CD4-positive, alpha-beta T cell treated with Interleukin-1 beta for 1 hour (primary cell): ENCODE results near the gene GPC1.
"Not testable (repeated sequence)": the region's sequence is repeated elsewhere in the genome, so short reads cannot be mapped to it uniquely, and the experiment has no call there.

Source experiments
- DNase-seq, 2 donors: peaks; one replicate each; pipeline ENCODE4 v3.0.0-alpha.2; 2020 to 2022

GPC1 gene, protein sequence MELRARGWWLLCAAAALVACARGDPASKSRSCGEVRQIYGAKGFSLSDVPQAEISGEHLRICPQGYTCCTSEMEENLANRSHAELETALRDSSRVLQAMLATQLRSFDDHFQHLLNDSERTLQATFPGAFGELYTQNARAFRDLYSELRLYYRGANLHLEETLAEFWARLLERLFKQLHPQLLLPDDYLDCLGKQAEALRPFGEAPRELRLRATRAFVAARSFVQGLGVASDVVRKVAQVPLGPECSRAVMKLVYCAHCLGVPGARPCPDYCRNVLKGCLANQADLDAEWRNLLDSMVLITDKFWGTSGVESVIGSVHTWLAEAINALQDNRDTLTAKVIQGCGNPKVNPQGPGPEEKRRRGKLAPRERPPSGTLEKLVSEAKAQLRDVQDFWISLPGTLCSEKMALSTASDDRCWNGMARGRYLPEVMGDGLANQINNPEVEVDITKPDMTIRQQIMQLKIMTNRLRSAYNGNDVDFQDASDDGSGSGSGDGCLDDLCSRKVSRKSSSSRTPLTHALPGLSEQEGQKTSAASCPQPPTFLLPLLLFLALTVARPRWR

DNA sequence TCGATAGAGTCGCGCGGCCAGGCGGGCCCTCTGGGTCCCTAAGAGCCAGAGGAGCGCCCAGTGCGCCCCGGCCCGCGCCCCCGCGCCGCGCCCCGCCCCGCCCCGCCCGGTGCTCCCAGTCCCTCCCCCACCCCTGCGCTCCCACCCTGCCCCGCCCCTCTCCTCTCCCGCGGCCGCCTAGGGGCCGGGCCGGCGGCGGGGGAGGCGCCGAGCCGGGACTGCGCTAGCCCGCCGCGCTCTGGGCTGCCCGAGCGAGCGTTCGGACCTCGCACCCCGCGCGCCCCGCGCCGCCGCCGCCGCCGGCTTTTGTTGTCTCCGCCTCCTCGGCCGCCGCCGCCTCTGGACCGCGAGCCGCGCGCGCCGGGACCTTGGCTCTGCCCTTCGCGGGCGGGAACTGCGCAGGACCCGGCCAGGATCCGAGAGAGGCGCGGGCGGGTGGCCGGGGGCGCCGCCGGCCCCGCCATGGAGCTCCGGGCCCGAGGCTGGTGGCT, at the start of gene GPC1:
TSS of gene GPC1 (plus strand) at position 207 of the 491 bp plus-strand sequence. CDS start at position 463, 256 bp downstream.
- peak; percentile 63 to 64 for DNase-seq

- no peak for DNase-seq
Observed at GRCh38 chr2:240386326-240386725, 49.1 kb upstream of the GPC1 start.

DNA sequence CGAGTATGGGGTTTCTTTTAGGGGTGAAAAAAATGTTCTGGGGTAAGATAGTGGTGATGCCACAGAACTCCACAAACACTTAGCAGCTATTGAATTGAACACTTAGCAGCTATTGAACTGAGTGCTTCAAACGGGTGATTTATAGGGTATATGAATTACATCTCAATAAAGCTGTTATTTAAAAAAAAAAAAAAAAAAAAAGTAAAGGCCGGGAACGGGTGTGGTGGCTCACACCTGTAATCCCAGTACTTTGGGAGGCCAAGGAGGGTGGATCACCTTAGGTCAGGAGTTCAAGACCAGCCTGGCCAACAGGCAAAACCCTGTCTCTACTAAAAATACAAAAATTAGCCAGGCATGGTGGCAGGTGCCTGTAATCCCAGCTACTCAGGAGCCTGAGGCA, 48.7 kb upstream of the GPC1 start:
- not testable (repeated sequence) for DNase-seq

DNA sequence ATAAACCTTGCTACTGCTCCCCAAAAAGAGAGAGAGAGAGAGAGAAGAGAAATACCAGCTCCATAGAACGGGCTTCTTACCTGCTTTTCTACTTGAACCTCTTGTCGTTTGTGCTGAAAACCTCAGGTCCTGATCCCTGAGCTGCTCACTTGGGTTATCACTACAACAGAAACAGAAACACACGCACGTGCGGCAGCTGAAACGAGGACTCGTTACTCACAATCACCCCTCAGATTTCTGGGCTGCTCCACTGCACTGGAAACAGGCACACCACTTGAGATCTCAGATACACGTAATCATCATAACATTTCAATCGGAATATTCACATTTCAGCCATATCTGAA, 48.2 kb upstream of the GPC1 start:
- DNase-seq = no peak

GRCh38 chr2:240387669-240388358, 47.6 kb upstream of the GPC1 start:
- no peak for DNase-seq

DNA sequence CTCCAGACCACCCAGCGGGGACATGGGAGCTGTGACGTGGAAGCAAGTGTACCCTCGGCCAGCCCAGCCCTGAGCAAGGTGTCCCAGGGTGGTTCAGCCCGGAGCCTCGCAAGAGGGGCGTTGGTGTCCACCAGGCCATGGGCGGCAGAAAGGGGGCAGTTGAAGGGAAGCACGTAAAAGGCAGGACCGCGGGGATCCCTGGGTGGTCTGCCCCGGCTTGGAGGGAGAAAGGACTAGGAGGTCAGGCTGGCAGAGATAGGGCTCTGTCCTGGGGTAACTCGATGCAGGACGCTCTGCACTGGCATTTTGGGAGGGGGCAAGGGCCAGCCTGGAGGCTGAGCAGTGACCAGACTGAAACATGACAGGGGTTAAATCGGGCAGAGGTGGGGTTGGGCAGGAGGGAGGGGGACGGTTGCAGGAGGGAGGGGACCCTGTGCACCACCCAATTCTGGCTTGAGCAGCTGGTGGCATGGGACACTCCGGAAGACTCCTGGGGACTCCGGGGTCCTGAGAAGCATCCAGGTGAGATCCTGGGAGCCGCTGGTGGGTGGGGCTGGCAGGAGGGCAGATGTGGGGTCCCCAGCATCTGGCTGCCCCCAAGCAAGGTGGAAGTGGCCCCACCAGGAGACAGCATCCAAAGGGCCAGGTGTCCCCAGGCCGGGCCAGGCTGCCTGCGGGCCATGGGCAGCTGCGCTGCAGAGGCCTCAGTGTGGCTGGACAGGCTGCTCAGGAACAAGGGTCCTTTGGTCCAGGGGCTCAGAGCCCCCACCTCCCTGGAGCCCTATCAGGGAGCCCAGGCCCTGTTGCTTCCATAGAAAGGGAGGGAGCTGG, 46.8 kb upstream of the GPC1 start:
- no peak for DNase-seq

DNA sequence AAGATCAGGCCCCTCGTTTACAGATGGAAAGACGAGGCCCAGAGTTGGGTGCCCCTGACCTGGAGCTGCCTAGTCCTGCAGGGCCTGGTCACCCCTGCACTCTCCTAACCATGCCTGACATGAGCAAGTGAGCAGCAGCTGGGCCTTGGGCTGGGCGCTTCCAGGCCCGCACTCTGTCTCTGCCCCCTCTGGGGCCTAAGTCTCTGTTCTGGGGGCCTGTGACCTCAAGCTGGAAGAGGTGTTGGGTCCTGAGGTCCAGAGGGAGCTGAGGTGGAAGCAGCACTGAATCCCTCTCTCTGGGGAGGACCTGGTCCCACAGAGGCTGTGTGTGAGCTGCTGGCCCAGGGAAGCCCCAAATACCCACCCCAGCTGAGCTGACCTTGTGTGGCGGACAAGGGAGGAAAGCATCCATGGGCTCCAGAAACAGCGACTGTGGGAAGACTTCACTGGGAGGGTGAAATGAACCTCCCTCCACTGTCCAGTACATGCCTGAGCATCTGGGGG, 46.1 kb upstream of the GPC1 start:
- no peak for DNase-seq

DNA sequence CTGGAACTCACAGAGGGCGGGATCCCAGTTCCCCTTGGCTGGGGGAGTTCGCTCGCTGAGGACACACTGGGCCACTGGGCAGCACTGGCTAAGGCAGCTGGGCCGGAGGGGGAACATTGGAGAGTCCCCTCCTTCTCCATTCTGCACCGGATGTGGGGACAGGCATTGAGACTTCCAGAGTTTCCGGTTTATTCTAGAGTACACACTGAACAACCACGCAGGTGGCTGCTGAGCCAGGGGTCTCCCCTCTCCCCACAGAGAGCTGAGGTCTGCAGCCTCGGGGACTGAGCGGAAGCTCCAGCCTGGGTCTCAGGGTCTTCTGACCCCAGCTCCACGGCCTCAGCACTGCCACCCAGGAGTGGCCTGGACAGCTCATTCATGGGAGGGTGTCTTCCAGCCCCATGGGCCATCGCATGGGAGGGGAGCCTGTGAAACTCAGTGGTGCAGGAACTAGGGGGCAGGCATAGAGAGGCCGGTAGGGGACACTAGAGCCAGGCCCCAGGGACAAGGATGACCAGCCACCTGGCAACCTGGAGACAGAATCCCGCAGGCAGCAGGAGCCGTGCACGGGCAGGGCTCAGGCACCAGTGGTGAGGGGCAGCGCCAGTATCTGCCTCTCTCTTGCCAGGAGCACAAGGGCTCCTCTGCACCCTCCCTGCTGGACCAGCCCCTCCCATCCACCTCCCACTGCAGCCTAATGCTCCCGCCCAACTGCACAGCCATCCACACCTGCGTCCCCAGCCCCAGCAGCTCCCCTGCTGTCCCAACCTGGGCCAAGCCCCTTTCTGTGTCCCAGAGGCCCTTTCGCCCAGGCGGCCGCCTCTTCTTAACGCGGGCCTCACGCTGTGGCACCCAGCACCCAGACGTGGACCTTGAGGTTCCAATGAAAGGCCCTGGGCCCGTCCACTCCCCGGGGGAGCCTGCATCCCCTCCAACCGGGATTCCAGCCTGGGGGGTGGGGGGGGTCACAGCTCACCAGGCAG, 45.1 kb upstream of the GPC1 start:
- no peak for DNase-seq

DNA sequence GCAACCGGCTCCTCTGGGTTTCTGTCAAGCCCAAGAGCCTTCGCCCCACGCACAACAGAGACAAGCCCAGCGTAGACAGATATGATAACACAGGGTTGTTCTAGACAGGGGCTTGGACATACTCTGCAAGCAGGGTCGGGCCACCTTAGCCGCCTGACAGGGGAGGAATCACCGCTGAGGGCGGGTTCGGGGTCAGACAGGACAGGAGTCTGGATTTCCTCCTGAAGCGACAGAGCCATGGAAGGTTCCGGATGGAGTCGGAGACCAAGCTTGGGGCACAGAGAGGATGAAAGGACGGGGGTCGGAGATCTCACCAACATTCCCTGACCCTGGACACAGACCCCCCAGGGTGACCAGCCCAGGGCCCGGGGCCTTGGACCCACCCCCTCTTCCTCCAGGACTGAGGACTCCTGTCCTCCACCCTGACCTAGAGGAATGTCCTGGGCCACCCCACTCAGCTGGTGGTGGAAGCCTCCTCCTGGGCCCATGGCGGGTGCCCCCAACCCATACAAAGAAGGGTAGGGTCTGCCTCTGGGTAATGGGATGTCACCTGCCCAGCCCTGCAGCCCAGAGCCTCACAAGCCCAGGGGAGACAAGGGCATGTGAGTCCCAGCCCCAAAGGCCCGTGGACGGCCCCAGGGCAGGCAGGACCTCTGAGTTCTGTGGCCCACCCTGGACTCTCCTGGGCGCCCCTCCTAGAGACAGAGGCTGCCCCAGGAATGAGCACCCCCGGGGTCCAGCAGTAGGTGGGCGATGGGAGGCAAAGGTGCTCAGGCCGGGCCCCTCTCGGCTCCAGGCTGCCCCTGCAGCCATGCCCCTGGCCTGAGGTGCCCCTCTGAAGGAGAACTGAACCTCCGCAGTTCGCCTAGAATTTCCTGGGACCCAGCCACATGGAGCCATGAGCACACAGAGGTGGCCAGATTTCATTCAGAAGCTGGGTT, 44.1 kb upstream of the GPC1 start:
- no peak for DNase-seq

- DNase-seq = no peak
Observed at GRCh38 chr2:240392084-240392947, 43.1 kb upstream of the GPC1 start.

DNA sequence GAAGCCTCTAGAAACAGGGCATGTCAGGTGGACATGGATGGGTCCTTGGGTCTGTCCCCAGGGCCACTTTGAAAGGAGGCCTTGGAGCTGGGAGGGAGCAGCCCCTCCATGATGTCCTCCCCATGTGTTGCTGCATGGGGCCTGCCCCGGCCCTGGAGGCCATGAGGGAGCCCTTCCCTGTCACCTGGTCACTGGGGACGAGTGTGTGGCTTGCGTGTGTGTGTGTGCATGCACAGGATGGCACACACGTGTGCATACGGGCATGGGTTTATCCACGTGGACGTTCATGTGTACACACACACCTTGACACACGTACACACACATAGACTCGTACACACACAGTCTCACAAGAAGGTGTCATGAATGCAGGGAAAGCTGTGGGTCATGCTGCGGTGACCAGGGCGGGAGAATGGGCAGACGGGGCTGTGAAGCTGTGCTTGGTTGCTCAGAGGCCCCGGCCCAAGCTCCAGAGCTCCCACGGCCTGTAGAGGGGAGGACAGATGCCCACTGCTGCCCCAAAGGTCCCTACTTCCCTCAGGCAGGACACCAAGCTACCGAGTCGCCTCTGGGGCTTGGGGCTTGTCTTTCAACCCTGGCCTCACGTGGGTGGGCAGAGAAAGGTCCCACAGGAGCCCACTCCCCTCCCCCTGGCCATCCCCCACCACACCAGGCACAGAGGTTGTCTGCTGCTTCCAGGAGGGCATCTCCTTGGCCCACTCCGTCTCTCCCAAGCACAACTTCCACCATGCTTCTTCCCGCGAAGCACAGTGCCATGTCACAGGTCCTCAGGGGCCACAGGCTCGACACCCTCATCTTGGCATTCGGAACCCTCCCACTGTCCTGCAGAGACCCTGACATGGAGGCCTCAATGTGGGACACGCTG, 42.3 kb upstream of the GPC1 start:
- no peak for DNase-seq

GRCh38 chr2:240393831-240394410, 41.5 kb upstream of the GPC1 start:
- DNase-seq = no peak

- DNase-seq = no peak
Observed at GRCh38 chr2:240394549-240394948, 40.9 kb upstream of the GPC1 start.

DNA sequence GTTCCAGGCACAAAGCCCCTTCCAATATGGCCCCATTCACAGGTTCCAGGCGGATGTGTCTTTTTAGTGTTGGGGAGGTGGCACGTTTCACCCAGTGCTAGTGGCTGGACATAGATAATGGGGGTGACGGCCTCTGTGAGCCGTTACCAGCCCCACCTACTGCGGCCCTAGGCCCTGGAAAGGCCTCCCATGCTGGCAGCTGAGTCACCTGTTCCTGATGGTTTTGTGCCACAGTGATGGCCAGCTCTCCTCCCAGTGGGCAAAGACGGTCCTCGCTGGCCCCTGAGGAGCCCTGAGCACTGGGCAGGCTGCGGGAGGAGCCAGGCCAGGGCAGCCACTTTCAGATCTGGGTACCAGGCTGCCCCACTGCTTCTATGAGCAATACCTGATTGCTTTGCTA, 40.0 kb upstream of the GPC1 start:
- no peak for DNase-seq

GRCh38 chr2:240395896-240396622, 39.4 kb upstream of the GPC1 start:
- no peak for DNase-seq

GRCh38 chr2:240396623-240397541, 38.6 kb upstream of the GPC1 start:
- no peak for DNase-seq
